ENCODE measurements around the gene CPE. TPM values are rescaled to one million over a fixed set of nuclear protein-coding genes. Genes with fewer than 3 reads are reported as not detected.
A peak's percentile ranks its signal among the peaks of the same experiment; 100 is the strongest.
"Not testable (repeated sequence)": the region's sequence is repeated elsewhere in the genome, so short reads cannot be mapped to it uniquely, and the experiment has no call there.

CPE gene
- total and polyA plus RNA-seq, 10 of the 15 experiments (the other 5 are each of a cell fraction or from before 2014, with no cell fraction given): 0.05 to 0.14 TPM; not detected in 8

GRCh38 chr4:165336743-165337142 is 42.1 kb upstream of the CPE start:
- peaks cover 0 to 36% of the 10 kb centered on the region in 2 experiments; a peak in 3 of 4 replicates for H3K36me3 ChIP-seq (ENCODE audit: control insufficient read depth in 2 of 2, insufficient read depth in 2 of 2, low read length in 1 of 2)
- CTCF ChIA-PET: interaction anchor here (1.2 kb wide), 1 partner anchor 206 kb away, joined by 4 read pairs; no protein-coding TSS in a partner anchor
- WGBS (ENCODE audit: insufficient coverage, insufficient replicate concordance, low lambda C conversion rate, missing lambda C conversion rate): 92% methylated on average over 6 of the region's 6 CpGs
- intact Hi-C loops (cut with micrococcal nuclease; ENCODE audit: unreplicated experiment): no loop called here
- H3K27me3 ChIP-seq (replicated peaks in 1 of 2; ENCODE audit: control insufficient read depth in 2 of 2, insufficient read depth in 2 of 2, low read length in 1 of 2): no peaks in the 10 kb centered on the region
- DNase-seq (ENCODE audit: low read depth, low spot score) (no peak), ATAC-seq (no peak), FAIRE-seq (no peak)
- H3K4me2 ChIP-seq (ENCODE audit: control insufficient read depth, insufficient read depth): peak overlapping the region; percentile 13; the same call in 1 of the 2 replicates
- no TSS peak for BruUV-seq (replicated peaks)
- H3K4me3 ChIP-seq: no peak overlapping the region; the same call in 1 of the 2 replicates
- H3K9ac ChIP-seq (ENCODE audit: control insufficient read depth, insufficient read depth, low read length): no peak overlapping the region
- in situ Hi-C loops (cut with MboI): no loop called here
- RAD21 ChIA-PET (ENCODE audit: unreplicated experiment): interaction anchor here (0.8 to 1.7 kb wide), 3 partner anchors 10 to 158 kb away, joined by 3 to 5 read pairs (median 3); partner anchors contain the start of gene MSMO1
- no peak overlapping the region for H2AFZ ChIP-seq (ENCODE audit: control insufficient read depth, low read depth, low read length)
- H3K4me1 ChIP-seq (ENCODE audit: control insufficient read depth, insufficient read depth, low read length): no peaks in the 10 kb centered on the region
- POLR2A ChIA-PET: interaction anchor here (1.2 kb wide), 1 partner anchor 9 kb away, joined by 4 read pairs; the partner anchor contains the start of gene MSMO1
- no peaks in the 10 kb centered on the region for H4K20me1 ChIP-seq (ENCODE audit: control insufficient read depth, insufficient read depth)
- SMC1A ChIA-PET (ENCODE audit: uncharacterized antibody, unreplicated experiment): no interaction called here
- H3K79me2 ChIP-seq (ENCODE audit: control insufficient read depth, insufficient read depth, low read length): peaks cover 55% of the 10 kb centered on the region
- H3K9me3 ChIP-seq (replicated peaks; ENCODE audit: control insufficient read depth, insufficient read depth, low read length): no peaks in the 10 kb centered on the region
- no peak for TF ChIP-seq RFX5 (IDR thresholded peaks at IDR 0.05; ENCODE audit: low read depth, low read length)
- TF ChIP-seq FOXM1 (IDR thresholded peaks at IDR 0.05; ENCODE audit: low read depth, low read length): no peak
- TF ChIP-seq HSF1 (IDR thresholded peaks at IDR 0.05; ENCODE audit: low read depth, low read length): no peak
- no peak for TF ChIP-seq CHD1 (IDR thresholded peaks at IDR 0.05; ENCODE audit: low read depth, low read length)
- TF ChIP-seq SMAD5 (IDR thresholded peaks at IDR 0.05; ENCODE audit: low read depth): no peak
- TF ChIP-seq SUPT20H (IDR thresholded peaks at IDR 0.05; ENCODE audit: borderline replicate concordance, control insufficient read depth, low read depth, low read length): no peak
- TF ChIP-seq NR2C1 (IDR thresholded peaks at IDR 0.05): no peak
- no peak for TF ChIP-seq KDM1A (IDR thresholded peaks at IDR 0.05; ENCODE audit: borderline replicate concordance)
- no peak for TF ChIP-seq MAX (IDR thresholded peaks at IDR 0.05; ENCODE audit: low read depth, low read length)
- TF ChIP-seq SREBF1 (IDR thresholded peaks at IDR 0.05; ENCODE audit: low read length): no peak
- no peak for TF ChIP-seq BRCA1 (IDR thresholded peaks at IDR 0.05; ENCODE audit: low read depth, low read length)
- no peak for TF ChIP-seq BCL11A (IDR thresholded peaks at IDR 0.05; ENCODE audit: low read depth, low read length)
- no peak for TF ChIP-seq CHD4 (IDR thresholded peaks at IDR 0.05)
- TF ChIP-seq SRF (IDR thresholded peaks at IDR 0.05; ENCODE audit: low read depth in 2 of 2, low read length in 2 of 2): no peak
- no peak for TF ChIP-seq IKZF2 (IDR thresholded peaks at IDR 0.05)
- TF ChIP-seq RB1 (IDR thresholded peaks at IDR 0.05; ENCODE audit: borderline replicate concordance): no peak
- TF ChIP-seq HCFC1 (IDR thresholded peaks at IDR 0.05; ENCODE audit: low read length): no peak
- TF ChIP-seq ZBED1 (IDR thresholded peaks at IDR 0.05; ENCODE audit: borderline replicate concordance): no peak
- no peak for TF ChIP-seq HDAC6 (IDR thresholded peaks at IDR 0.05; ENCODE audit: unreplicated experiment)
- no peak overlapping the region for H3K27ac ChIP-seq (ENCODE audit: control insufficient read depth, insufficient read depth)

GRCh38 chr4:165342340-165342739 is 36.5 kb upstream of the CPE start:
- TSS peak; percentile 62 for BruUV-seq (replicated peaks)
- in situ Hi-C loops (cut with MboI); ATAC-seq; H3K27ac ChIP-seq (ENCODE audit: control insufficient read depth, insufficient read depth); H2AFZ ChIP-seq (ENCODE audit: control insufficient read depth, low read depth, low read length); H3K4me1 ChIP-seq (ENCODE audit: control insufficient read depth, insufficient read depth, low read length); H4K20me1 ChIP-seq (ENCODE audit: control insufficient read depth, insufficient read depth); DNase-seq (ENCODE audit: low read depth, low spot score); H3K27me3 ChIP-seq (replicated peaks in 1 of 2; ENCODE audit: control insufficient read depth in 2 of 2, insufficient read depth in 2 of 2, low read length in 1 of 2); H3K9me3 ChIP-seq (replicated peaks; ENCODE audit: control insufficient read depth, insufficient read depth, low read length); H3K9ac ChIP-seq (ENCODE audit: control insufficient read depth, insufficient read depth, low read length); FAIRE-seq; intact Hi-C loops (cut with micrococcal nuclease; ENCODE audit: unreplicated experiment); H3K79me2 ChIP-seq (ENCODE audit: control insufficient read depth, insufficient read depth, low read length); H3K4me2 ChIP-seq (ENCODE audit: control insufficient read depth, insufficient read depth); H3K4me3 ChIP-seq: not testable (repeated sequence)
- peaks cover 0 to 23% of the 10 kb centered on the region in 2 experiments; a peak in 3 of 4 replicates for H3K36me3 ChIP-seq (ENCODE audit: control insufficient read depth in 2 of 2, insufficient read depth in 2 of 2, low read length in 1 of 2)
- POLR2A ChIA-PET: interaction anchor here (0.7 to 2.7 kb wide), 4 partner anchors 9 to 230 kb away, joined by 3 to 13 read pairs (median 3); partner anchors contain the start of gene TMEM192
- CTCF ChIA-PET: interaction anchor here (0.6 to 10.2 kb wide), 11 partner anchors 9 to 229 kb away, joined by 3 to 98 read pairs (median 4); partner anchors contain the start of gene TMEM192
- SMC1A ChIA-PET (ENCODE audit: uncharacterized antibody, unreplicated experiment): interaction anchor here (0.7 to 4.7 kb wide), 9 partner anchors 9 to 230 kb away, joined by 3 to 47 read pairs (median 4); partner anchors contain the start of gene TMEM192
- RAD21 ChIA-PET (ENCODE audit: unreplicated experiment): interaction anchor here (0.6 to 2.5 kb wide), 6 partner anchors 13 to 210 kb away, joined by 3 to 10 read pairs (median 4); no protein-coding TSS in a partner anchor
- WGBS (ENCODE audit: insufficient coverage, insufficient replicate concordance, low lambda C conversion rate, missing lambda C conversion rate): 98% methylated on average over 5 of the region's 5 CpGs

Data from GM12878 (cell line).